Raji (cell line): ENCODE results near the gene TBXA2R.

Experiments
- POLR2A ChIP-seq: IDR thresholded peaks from 2 replicates; pipeline ENCODE4 v1.6.1; 2011; ENCODE audit warnings: low read depth, low read length, control low read depth; ENCODE audit not compliant: insufficient read depth

The TBXA2R gene

DNA sequence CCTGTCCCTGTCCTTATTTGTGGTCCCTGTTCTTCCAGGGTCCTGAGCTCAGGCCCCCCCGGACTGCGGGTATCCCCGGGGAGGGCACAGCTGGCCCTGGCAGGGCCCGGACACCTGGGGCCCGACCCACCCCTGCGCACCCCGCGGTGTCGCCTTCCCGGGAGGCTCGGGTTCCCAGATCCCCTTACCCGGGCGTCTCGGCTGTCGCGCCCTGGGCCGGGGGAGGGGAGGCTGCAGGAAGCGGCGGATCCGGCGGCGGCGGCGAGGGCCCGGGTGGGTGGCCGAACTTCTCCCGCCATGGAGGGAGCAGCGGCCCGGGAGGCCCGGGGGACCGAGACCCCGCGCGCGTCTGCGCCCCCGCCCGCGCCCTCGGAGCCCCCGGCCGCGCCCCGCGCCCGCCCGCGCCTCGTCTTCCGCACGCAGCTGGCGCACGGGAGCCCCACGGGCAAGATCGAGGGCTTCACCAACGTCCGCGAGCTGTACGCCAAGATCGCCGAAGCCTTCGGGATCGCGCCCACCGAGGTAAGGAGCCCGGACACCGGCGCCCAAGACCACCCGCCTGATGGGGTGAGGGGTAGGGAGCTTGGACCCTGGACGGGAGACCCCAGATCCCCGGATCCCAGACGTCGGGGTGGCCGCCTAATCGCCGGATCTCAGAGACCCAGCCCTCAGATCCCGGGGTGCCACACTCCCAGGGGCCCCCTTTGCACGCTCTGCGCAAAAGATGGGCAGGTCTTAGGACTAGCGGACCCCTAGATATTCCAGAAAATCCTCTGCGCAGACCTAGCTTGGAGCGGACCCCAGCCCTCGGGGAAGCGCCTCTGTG is 21.2 kb downstream of the TBXA2R start, which contains the start of gene GIPC3:
TSS of gene GIPC3 (plus strand) at position 178 of the 826 bp plus-strand sequence. CDS start at position 298, 120 bp downstream.
- TF ChIP-seq POLR2A = no peak

DNA sequence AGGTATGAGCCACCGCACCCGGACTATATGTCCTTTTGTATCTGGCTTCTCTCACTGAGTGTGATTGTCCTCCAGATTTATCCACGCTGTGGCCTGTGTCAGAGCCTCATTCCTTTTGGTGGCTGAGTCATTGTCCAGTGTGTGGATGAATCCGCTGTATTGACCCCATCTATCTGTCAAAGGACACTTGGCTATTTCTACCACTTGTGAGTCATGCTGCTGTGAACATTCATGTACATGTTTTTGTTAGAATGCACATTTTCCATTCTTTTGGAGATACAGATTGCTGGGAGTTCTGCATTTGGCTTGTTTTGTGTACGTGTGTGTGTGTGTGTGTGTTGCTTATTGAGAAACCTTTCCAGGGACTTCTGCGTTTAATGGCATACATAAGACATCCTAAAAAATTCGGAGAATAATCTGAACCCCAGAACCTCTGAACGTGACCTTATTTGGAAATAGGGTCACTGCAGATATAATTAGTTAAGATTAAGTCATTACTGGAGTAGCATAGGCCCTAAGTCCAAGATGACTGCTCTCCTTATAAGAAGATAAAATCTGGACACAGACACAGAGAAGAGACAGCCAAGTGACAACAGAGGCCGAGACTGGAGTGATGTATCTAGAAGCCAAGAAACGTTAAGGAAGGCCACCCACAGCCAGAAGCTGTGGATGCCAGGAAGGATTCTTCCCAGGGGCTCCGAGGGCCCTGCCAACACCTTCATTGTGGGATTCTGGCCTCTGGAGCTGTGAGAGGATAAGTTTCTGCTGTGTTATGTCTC is 26.3 kb downstream of the TBXA2R start:
- TF ChIP-seq POLR2A = no peak

DNA sequence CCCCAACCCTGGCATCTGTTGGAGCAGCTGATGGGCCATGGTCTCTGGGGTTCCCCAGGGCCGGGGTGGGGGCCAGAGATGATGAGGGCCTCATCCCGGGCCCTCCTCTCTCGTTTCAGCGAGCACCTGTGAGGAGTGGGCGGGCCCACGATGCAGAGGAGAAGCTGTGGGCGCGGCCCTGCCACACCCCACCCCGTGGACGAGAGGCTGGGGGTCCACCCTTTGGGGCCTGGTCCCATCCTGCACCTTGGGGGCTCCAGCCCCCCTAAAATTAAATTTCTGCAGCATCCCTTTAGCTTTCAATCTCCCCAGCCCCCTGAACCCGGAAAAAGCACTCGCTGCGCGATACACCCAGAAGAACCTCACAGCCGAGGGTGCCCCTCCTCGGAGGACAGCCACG is 28.3 kb downstream of the TBXA2R start:
- no peak for TF ChIP-seq POLR2A

DNA sequence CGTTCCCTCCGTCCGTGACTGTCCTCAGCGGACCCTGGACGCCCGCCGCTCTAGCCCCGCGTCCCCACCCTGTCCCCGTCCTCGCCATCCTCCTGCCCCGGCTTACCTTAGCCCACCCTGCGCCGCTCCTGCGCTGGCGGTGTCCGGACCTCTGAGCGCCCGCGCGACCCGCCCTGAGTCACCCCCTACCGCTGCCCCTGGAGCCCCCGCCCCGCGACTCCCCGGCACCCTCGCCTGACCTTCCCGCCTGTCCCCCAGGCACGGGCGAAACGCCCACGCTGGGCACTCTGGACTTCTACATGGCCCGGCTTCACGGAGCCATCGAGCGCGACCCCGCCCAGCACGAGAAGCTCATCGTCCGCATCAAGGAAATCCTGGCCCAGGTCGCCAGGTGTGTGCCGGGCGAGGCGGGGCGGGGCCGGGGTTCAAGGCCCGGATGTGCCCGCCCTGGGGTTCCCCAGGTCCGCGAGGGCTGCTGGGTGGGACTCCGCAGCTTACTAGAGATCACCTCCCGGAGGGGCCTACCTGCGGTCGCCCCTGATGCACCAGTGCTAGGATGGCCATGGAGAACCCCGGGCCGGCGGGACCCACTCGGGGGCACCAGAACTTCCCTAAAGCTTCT is 28.8 kb downstream of the TBXA2R start:
- no peak for TF ChIP-seq POLR2A

DNA sequence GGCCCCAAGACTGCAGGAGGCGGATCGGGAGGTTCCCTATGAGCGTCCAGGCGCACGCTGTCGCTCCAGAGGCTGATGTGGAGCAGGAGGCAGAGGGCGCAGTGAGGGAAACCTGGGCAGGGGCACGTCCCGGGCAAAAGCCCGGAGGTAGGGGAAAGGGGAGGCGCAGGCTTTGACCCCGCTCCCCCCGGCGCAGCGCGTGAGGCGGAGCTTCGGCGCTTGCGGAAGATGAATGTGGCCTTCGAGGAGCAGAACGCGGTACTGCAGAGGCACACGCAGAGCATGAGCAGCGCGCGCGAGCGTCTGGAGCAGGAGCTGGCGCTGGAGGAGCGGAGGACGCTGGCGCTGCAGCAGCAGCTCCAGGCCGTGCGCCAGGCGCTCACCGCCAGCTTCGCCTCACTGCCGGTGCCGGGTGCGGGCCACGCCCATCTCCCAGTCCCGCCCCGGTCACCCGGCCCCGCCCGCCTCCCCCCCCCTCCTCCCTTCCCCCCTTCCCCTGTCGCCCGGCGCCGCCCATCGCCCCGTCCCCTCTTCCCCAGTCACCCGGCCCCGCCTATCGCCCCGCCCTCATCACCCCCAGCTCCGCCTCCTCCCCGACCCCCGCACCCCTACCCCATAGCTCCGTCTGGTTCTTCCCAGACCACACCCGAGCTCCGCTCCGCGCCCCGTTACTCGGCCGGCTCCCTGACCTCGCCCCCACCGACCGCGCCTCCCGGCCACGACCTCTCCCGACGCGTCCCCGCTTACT is 29.8 kb downstream of the TBXA2R start:
- TF ChIP-seq POLR2A = no peak

DNA sequence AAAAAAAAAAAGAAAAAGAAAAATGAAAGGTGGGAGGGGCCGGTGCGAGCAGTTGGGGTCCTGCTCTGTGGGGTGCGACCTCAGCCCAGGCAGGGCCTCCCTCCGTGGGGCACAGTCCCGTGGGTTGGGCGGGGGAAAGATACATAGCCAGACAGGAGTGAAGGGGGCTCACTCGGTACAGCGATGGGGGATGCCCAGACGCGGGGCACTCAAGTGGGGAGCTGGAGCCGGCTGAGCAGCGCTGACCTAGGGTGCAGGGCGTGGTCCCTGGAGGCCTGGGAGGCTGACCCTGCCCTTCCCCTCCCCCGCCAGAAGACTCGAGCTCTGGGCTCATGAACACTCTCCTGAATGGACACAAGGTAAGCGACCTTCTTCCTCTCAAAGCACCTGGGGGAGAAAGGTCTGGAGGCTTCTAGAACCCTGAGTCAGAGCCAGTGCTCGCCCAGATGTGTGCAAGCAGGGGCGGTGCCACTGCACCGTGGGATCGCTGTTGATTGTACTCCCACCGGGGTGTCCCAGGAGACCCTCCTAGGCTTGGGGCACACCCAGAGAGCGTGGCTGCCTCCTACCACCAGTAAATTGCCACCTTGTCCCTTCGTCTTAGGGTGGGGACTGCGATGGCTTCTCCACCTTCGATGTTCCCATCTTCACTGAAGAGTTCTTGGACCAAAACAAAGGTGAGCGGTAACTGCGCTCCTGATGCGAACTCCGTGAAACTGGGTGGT is 30.6 kb downstream of the TBXA2R start:
- no peak for TF ChIP-seq POLR2A

DNA sequence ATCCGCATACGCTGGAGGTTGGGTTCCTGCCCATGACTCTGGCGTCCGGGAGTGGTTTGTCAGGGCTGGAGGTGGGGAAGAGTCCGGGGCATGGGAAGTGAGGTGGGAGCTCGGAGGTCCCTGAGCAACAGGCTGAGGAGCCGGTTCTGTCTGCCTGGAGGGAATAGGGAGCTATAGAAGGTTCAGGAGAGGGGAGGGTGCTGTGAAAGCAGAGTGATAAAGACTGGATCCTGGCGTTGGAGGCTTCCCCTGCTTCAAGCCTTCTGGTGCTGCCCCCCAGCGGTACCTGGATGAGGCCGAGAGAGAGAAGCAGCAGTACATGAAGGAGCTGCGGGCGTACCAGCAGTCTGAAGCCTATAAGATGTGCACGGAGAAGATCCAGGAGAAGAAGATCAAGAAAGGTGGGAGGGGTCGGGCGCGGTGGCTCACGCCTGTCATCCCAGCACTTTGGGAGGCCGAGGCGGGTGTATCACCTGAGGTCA is 31.4 kb downstream of the TBXA2R start:
- no peak for TF ChIP-seq POLR2A

DNA sequence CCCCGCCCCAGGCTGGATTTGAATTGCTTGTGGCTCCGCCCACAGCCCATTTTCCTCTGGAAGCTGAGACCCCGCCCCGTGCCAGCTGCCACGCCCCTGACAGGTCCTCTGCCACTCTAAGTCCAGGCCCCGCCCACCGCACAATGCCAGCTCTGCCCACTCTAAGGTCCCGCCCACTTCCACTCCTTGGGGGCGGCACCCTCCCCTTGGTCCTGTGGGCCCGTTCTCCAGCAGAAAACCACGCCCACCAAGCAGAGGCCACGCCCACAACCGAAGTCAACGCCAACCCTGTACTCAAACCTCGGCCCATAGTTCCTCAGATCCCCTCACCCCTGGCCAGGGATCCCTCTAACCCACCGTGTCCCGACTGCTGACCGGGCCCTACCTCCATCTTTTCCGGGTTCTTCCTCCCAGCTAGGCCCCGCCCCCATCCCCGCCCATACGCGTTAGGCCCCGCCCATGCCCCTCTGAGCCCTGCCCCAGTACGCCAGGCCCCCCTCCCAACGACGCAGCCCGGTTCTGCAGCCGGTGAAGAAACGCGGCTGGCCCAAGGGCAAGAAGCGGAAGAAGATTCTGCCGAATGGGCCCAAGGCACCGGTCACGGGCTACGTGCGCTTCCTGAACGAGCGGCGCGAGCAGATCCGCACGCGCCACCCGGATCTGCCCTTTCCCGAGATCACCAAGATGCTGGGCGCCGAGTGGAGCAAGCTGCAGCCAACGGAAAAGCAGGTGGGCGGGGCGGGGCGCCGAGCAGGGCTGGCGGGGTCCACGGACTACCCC is 32.6 kb downstream of the TBXA2R start:
- no peak for TF ChIP-seq POLR2A

DNA sequence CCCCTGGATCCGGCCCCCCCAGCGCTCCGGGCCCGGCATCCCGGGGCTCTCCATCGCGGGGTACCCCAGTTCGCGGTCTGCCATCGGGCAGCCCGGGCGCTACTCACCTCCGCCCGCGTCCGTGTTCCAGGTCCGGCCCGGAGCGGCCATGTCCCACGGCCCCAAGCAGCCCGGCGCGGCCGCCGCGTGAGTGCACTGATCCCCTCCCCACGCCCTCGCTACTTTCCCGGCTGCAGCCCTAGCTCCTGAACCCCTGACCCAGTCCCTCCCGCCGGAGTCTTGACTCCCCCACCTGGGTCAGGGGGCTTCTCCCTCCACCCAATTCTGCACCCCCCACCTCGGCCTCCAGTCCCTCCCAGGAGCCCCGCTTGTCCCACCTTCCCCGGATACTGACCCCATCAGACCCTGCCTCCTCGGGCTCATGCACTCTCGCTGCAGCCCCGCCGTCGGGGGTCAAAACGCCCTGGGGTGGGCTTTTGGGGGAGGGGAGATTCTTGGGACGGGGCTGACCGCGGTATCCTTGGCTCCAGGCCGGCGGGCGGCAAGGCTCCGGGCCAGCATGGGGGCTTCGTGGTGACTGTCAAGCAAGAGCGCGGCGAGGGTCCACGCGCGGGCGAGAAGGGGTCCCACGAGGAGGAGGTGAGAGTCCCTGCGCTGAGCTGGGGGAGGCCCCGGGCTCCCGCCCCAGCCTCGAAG is 33.4 kb downstream of the TBXA2R start:
- TF ChIP-seq POLR2A = peak; percentile 43; the same call in 1 of the 2 replicates

DNA sequence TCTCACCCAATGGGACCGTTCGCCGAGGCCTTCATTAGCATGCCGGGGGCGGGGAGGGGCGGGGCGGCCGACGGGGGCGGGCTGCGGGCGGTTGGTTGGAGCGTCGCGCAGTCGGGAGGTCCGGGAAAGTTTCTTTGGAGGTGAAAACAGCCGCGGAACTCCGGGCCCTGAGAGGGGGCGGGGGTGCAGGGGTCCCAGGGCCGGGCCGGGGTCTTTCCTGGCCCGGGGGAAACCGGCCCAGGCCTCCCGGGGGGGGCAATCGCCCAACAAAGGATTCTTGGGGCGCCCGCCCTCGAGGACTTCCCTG is 33.9 kb downstream of the TBXA2R start, which contains the start of gene HMG20B:
TSS of gene HMG20B (plus strand) at position 90 of the 307 bp plus-strand sequence. CDS start 366 bp downstream, outside the sequence.
- TF ChIP-seq POLR2A = 0 out of 2 replicates have a peak, but pooled peaks have one; percentile 27

DNA sequence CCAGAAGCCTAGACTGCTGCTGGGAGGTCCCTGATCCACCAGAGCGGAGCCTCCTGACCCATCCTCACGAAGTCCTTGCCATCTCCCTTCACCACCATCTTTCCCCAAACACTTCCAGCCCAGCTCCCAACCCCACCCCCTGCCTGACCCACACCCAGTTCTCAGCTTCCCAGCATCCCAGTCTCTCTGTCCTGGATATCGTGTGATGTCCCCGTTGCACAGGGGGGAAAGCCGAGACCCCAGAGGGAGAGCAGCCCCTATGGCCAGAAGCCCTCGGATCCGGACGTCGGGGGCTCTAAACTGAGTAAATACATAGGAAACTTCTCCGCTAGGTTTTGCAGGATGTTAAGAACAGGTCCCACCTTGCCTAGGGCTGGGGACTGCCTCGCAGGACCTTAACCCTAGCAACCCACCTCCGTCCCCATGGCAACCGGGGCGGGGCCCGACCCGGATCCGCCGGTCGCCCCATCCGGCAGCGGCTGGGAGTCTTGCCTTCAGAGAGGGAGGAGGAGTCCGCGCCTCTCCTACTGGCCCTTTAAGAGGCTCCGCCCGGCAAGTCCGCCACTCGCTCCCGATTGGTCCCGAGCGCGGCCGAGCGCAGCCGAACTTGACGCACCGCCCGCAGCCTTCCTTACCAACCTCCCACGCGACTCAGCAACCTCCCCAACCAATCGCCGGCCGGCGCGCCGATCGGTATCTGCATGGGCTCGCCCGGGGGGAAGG is 34.4 kb downstream of the TBXA2R start:
- TF ChIP-seq POLR2A = no peak

DNA sequence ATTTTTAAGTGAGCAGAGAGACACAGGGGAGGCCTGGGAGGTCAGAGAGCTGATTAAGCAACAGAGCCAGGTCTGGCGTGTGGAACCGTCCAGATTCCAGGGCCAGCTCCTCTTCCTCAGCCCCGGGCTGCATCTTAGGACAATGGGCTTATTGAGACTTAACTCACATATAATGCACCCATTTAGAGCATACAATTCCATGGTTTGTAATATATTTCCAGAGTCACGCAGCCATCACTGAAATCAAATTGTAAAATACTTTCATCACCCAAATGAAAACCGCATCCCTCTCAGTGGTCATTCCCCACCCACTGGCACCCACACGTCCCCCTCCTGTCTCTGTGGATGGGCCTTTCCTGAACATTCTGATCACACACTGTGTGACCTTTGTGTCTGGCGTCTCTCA is 36.1 kb downstream of the TBXA2R start:
- TF ChIP-seq POLR2A = no peak
